Dermis microvascular lymphatic vessel endothelial cell (primary cell): ENCODE data around the gene CDKN2C. TPM values are rescaled to one million over a fixed set of nuclear protein-coding genes. Genes with fewer than 3 reads are reported as not detected.

ENCODE experiments used
- total RNA-seq: library from RNA; depleted of rRNA; stranded (reverse); fragments of >200 nt; gene quantifications from 2 replicates; pipeline ENCODE4 v1.2.1, GENCODE V29; 2014

The CDKN2C gene
- total RNA-seq, 1 donor from 2014 or later: 17.6 TPM

Other genes with a start within 250 kb of the CDKN2C start
- gene FAF1, start 10.0 kb upstream of the CDKN2C start, total RNA-seq: 23.7 and 25.0 TPM in 2 replicates
- gene C1orf185, start 132.0 kb downstream of the CDKN2C start, total RNA-seq: not detected in 2 replicates